Mesodermal cell (in vitro differentiated cells): ENCODE data around the gene NSMCE4A.
A peak's percentile ranks its signal among the peaks of the same experiment; 100 is the strongest.
"Not testable (repeated sequence)": the region's sequence is repeated elsewhere in the genome, so short reads cannot be mapped to it uniquely, and the experiment has no call there.

Experiments used
- H3K27ac ChIP-seq: 2 replicates; pipeline ENCODE4 v1.7.0; 2013; ENCODE audit warnings: mild to moderate bottlenecking, low read depth, low read length, moderate library complexity; ENCODE audit not compliant: severe bottlenecking
- H3K36me3 ChIP-seq: 2 replicates; pipeline ENCODE4 v1.7.1; 2013; ENCODE audit warnings: mild to moderate bottlenecking, low read length, moderate library complexity; ENCODE audit not compliant: control insufficient read depth, insufficient read depth
- H3K4me1 ChIP-seq: one replicate; pipeline ENCODE4 v1.7.1; 2013; ENCODE audit warnings: mild to moderate bottlenecking, low read length; ENCODE audit not compliant: insufficient read depth, control insufficient read depth, poor library complexity, severe bottlenecking
- H3K4me3 ChIP-seq: 2 replicates; pipeline ENCODE4 v1.7.0; 2013; ENCODE audit warnings: low read length, control low read depth, mild to moderate bottlenecking; ENCODE audit not compliant: insufficient read depth, poor library complexity, severe bottlenecking; ENCODE audit errors: extremely low read depth
- H3K9me3 ChIP-seq: 2 replicates; pipeline ENCODE4 v1.7.1; 2013; ENCODE audit warnings: mild to moderate bottlenecking, low read length, moderate library complexity; ENCODE audit not compliant: control insufficient read depth
- WGBS, 2 experiments: methylation state at CpG; one replicate each; pipeline ENCODE4 v1.1.5; 2013; ENCODE audit warnings: missing lambda C conversion rate in 2 of 2; ENCODE audit not compliant: insufficient coverage in 2 of 2; 5-methylcytosine and 5-hydroxymethylcytosine counted together

NSMCE4A gene

GRCh38 chr10:121935702-121936101, 39.3 kb downstream of the NSMCE4A start:
- Histone ChIP-seq H3K4me1 (no peaks in the 10 kb centered on the region), H3K27ac (no peak overlapping the region), H3K36me3 (no peaks in the 10 kb centered on the region), H3K4me3 (no peak overlapping the region), H3K9me3 (no peaks in the 10 kb centered on the region)
- 95% methylated on average over 6 to 7 of the region's 7 CpGs for WGBS, 2 experiments

- 90 to 94% methylated on average over 6 to 10 of the region's 11 CpGs for WGBS, 2 experiments
- not testable (repeated sequence) for H3K4me3 ChIP-seq, H3K36me3 ChIP-seq, H3K9me3 ChIP-seq, H3K4me1 ChIP-seq
- peak overlapping the region; percentile 49 for H3K27ac ChIP-seq
Observed at GRCh38 chr10:121930268-121931085, 44.5 kb downstream of the NSMCE4A start.

- not testable (repeated sequence) for H3K4me3 ChIP-seq, H3K9me3 ChIP-seq, H3K4me1 ChIP-seq, H3K36me3 ChIP-seq
- WGBS, 2 experiments: 89 to 91% methylated on average over 7 to 9 of the region's 14 CpGs
- peak overlapping the region; percentile 23 for H3K27ac ChIP-seq
Observed at GRCh38 chr10:121929585-121930267, 45.3 kb downstream of the NSMCE4A start.

GRCh38 chr10:121928528-121928884, 46.5 kb downstream of the NSMCE4A start:
- WGBS, 2 experiments: 14% methylated on average over 20 of the region's 20 CpGs
- no peaks in the 10 kb centered on the region for H3K4me1 ChIP-seq
- no peaks in the 10 kb centered on the region for H3K9me3 ChIP-seq
- no peaks in the 10 kb centered on the region for H3K36me3 ChIP-seq
- peak overlapping the region; percentile 95 for H3K27ac ChIP-seq
- peak overlapping the region; percentile 88 for H3K4me3 ChIP-seq

- H3K9me3 ChIP-seq: no peaks in the 10 kb centered on the region
- WGBS, 2 experiments: 0% methylated on average over 57 to 59 of the region's 87 CpGs
- peak within 1 kb of the TSS; percentile 88 for H3K4me3 ChIP-seq
- no peaks in the 10 kb centered on the region for H3K4me1 ChIP-seq
- H3K36me3 ChIP-seq: no peaks in the 10 kb centered on the region
- peak within 1 kb of the TSS; percentile 95 for H3K27ac ChIP-seq
Observed at GRCh38 chr10:121927841-121928527, 47.0 kb downstream of the NSMCE4A start, which contains the start of gene ATE1. Gene ATE1 (minus strand): TSS chr10:121928031. CDS start chr10:121927949, 82 bp downstream.

- Histone ChIP-seq H3K4me3 (peak overlapping the region; percentile 88), H3K9me3 (no peaks in the 10 kb centered on the region), H3K27ac (peak overlapping the region; percentile 95), H3K4me1 (no peaks in the 10 kb centered on the region), H3K36me3 (no peaks in the 10 kb centered on the region)
- WGBS, 2 experiments: 0% methylated on average over 41 to 48 of the region's 48 CpGs
Observed at GRCh38 chr10:121927318-121927840, 47.6 kb downstream of the NSMCE4A start.

- Histone ChIP-seq H3K27ac (peak overlapping the region; percentile 95), H3K36me3 (no peaks in the 10 kb centered on the region)
- WGBS, 2 experiments: 10 to 12% methylated on average over 13 to 15 of the region's 20 CpGs
Observed at GRCh38 chr10:121926671-121927317, 48.2 kb downstream of the NSMCE4A start.

GRCh38 chr10:121926157-121926556, 48.9 kb downstream of the NSMCE4A start:
- Histone ChIP-seq H3K9me3 (no peaks in the 10 kb centered on the region), H3K4me3 (peak overlapping the region; percentile 88), H3K27ac (no peak overlapping the region), H3K36me3 (peaks cover under 1% of the 10 kb centered on the region), H3K4me1 (peaks cover 6% of the 10 kb centered on the region)
- WGBS, 2 experiments: no CpG with 5 or more reads among the region's 4 CpGs

More at GRCh38 chr10:121926671-121927317, 48.2 kb downstream of the NSMCE4A start:
- Histone ChIP-seq H3K4me1 (peaks cover 1% of the 10 kb centered on the region), H3K4me3 (peak overlapping the region; percentile 88), H3K9me3 (no peaks in the 10 kb centered on the region)

- no peak overlapping the region for H3K4me3 ChIP-seq
- no peaks in the 10 kb centered on the region for H3K9me3 ChIP-seq
- 74 to 84% methylated on average over 7 of the region's 10 CpGs for WGBS, 2 experiments
- peaks cover 6% of the 10 kb centered on the region for H3K4me1 ChIP-seq
- peaks cover 41% of the 10 kb centered on the region for H3K36me3 ChIP-seq
- peak overlapping the region; percentile 74 for H3K27ac ChIP-seq
Observed at GRCh38 chr10:121921238-121921931, 53.6 kb downstream of the NSMCE4A start.

- WGBS, 2 experiments: 95 to 98% methylated on average over 7 to 10 of the region's 10 CpGs
- Histone ChIP-seq H3K4me3 (no peak overlapping the region), H3K36me3 (peaks cover 52% of the 10 kb centered on the region), H3K9me3 (no peaks in the 10 kb centered on the region), H3K4me1 (peaks cover 6% of the 10 kb centered on the region), H3K27ac (no peak overlapping the region)
Observed at GRCh38 chr10:121919666-121920065, 55.4 kb downstream of the NSMCE4A start.
